COLO668 (cell line): ENCODE measurements around the gene CYCS.
A peak's percentile ranks its signal among the peaks of the same experiment; 100 is the strongest.
"Not testable (repeated sequence)": the region's sequence is repeated elsewhere in the genome, so short reads cannot be mapped to it uniquely, and the experiment has no call there.

Experiments used
- DNase-seq: peaks from one replicate; lab custom pipeline; 2025; ENCODE audit not compliant: unreplicated experiment; lab: John Stamatoyannopoulos, UW

CYCS gene

GRCh38 chr7:25125137-25125946 is at the start of gene CYCS:
Gene CYCS, minus strand, starts transcription at chr7:25125260. Its CDS starts 1,141 bp downstream, at chr7:25124119.
- DNase-seq = peak; percentile 100

- DNase-seq = no peak
Measured at GRCh38 chr7:25173184-25173583, 48.1 kb upstream of the CYCS start.

- DNase-seq = no peak
Measured at GRCh38 chr7:25171516-25171915, 46.5 kb upstream of the CYCS start.

GRCh38 chr7:25171071-25171470 is 46.0 kb upstream of the CYCS start:
- DNase-seq = no peak

GRCh38 chr7:25169683-25170082 is 44.6 kb upstream of the CYCS start:
- no peak for DNase-seq

GRCh38 chr7:25168145-25168544 is 43.1 kb upstream of the CYCS start:
- DNase-seq = no peak

GRCh38 chr7:25167262-25167843 is 42.3 kb upstream of the CYCS start:
- DNase-seq = no peak

GRCh38 chr7:25159983-25160596 is 35.0 kb upstream of the CYCS start:
- not testable (repeated sequence) for DNase-seq

GRCh38 chr7:25158966-25159365 is 33.9 kb upstream of the CYCS start:
- DNase-seq = no peak

- no peak for DNase-seq
Measured at GRCh38 chr7:25151773-25152172, 26.7 kb upstream of the CYCS start.

GRCh38 chr7:25149836-25150235 is 24.8 kb upstream of the CYCS start:
- no peak for DNase-seq

GRCh38 chr7:25148772-25149575 is 23.9 kb upstream of the CYCS start:
- DNase-seq = no peak

GRCh38 chr7:25143763-25144162 is 18.7 kb upstream of the CYCS start:
- DNase-seq = no peak

- DNase-seq = no peak
Measured at GRCh38 chr7:25139536-25139935, 14.5 kb upstream of the CYCS start.

GRCh38 chr7:25134358-25135010 is 9.4 kb upstream of the CYCS start:
- no peak for DNase-seq

- no peak for DNase-seq
Measured at GRCh38 chr7:25132430-25132829, 7.4 kb upstream of the CYCS start.

- DNase-seq = no peak
Measured at GRCh38 chr7:25126751-25127150, 1.7 kb upstream of the CYCS start.

- peak; percentile 51 for DNase-seq
Measured at GRCh38 chr7:25124465-25125136, 459 bp downstream of the CYCS start.

- DNase-seq = no peak
Measured at GRCh38 chr7:25122373-25122772, 2.7 kb downstream of the CYCS start.

GRCh38 chr7:25121599-25121998 is 3.5 kb downstream of the CYCS start:
- no peak for DNase-seq
